ENCODE measurements around the gene DDX52.
"Not testable (repeated sequence)": the region's sequence is repeated elsewhere in the genome, so short reads cannot be mapped to it uniquely, and the experiment has no call there.

DDX52 gene

GRCh38 chr17:37650419-37651003, 7.3 kb upstream of the DDX52 start:
- DNase-seq: no peak

- no peak for DNase-seq
These were observed 5.3 kb upstream of the DDX52 start for GRCh38 chr17:37648555-37648954.

- DNase-seq: no peak
These were observed 4.6 kb upstream of the DDX52 start for GRCh38 chr17:37647856-37648255.

- DNase-seq: no peak
These were observed 623 bp upstream of the DDX52 start for GRCh38 chr17:37643869-37644268.

GRCh38 chr17:37642681-37643080, 565 bp downstream of the DDX52 start:
- no peak for DNase-seq

- DNase-seq: no peak
These were observed 3.2 kb downstream of the DDX52 start for GRCh38 chr17:37640015-37640414.

GRCh38 chr17:37637956-37638355, 5.3 kb downstream of the DDX52 start:
- DNase-seq: no peak

GRCh38 chr17:37616430-37616829, 26.8 kb downstream of the DDX52 start:
- DNase-seq: not testable (repeated sequence)

- no peak for DNase-seq
These were observed 28.4 kb downstream of the DDX52 start for GRCh38 chr17:37614823-37615222.

- no peak for DNase-seq
These were observed 28.9 kb downstream of the DDX52 start for GRCh38 chr17:37614391-37614790.

- no peak for DNase-seq
These were observed 32.3 kb downstream of the DDX52 start for GRCh38 chr17:37610971-37611370.

- DNase-seq: not testable (repeated sequence)
These were observed 33.2 kb downstream of the DDX52 start for GRCh38 chr17:37610041-37610420.

GRCh38 chr17:37609170-37610040, 33.8 kb downstream of the DDX52 start, which contains the start of gene SYNRG:
TSS of gene SYNRG (minus strand) at chr17:37609418. CDS start at chr17:37609355, 63 bp downstream.
- peak; percentile 93 to 94 for DNase-seq

GRCh38 chr17:37608351-37609169, 34.7 kb downstream of the DDX52 start:
- peak in 1 of 2 donors; percentile 36 for DNase-seq

GRCh38 chr17:37607637-37608331, 35.5 kb downstream of the DDX52 start:
- peak; percentile 15 to 24 for DNase-seq

GRCh38 chr17:37605813-37606505, 37.3 kb downstream of the DDX52 start:
- DNase-seq: peak in 1 of 2 donors; percentile 30

- no peak for DNase-seq
These were observed 38.2 kb downstream of the DDX52 start for GRCh38 chr17:37605081-37605480.

GRCh38 chr17:37604556-37604955, 38.7 kb downstream of the DDX52 start:
- DNase-seq: no peak

GRCh38 chr17:37598145-37598544, 45.1 kb downstream of the DDX52 start:
- DNase-seq: no peak

GRCh38 chr17:37592291-37592690, 51.0 kb downstream of the DDX52 start:
- no peak for DNase-seq

GRCh38 chr17:37585066-37585465, 58.2 kb downstream of the DDX52 start:
- DNase-seq: no peak

GRCh38 chr17:37576281-37576680, 67.0 kb downstream of the DDX52 start:
- no peak for DNase-seq

All from stimulated activated CD4-positive, alpha-beta T cell treated with anti-CD3 and anti-CD28 coated beads, Interleukin-2, amount 100 ng/mL, for 24 hours (primary cell).